HCT116 (cell line): ENCODE results near the gene B4GALNT3.

Experiments used
- EZH2 ChIP-seq: fragments of 200-600 bp; sonication (generic); IDR thresholded peaks from 2 replicates; pipeline ENCODE4 v1.6.1; 2017; ENCODE audit warnings: antibody characterized with exemption, mixed run types
- JUND ChIP-seq: IDR thresholded peaks from 2 replicates; pipeline ENCODE4 v1.6.1; 2012
- POLR2A ChIP-seq: IDR thresholded peaks from 2 replicates; pipeline ENCODE4 v1.7.0; 2011; ENCODE audit warnings: borderline replicate concordance; ENCODE audit not compliant: insufficient read depth, insufficient read length; ENCODE audit errors: extremely low read depth
- POLR2AphosphoS5 ChIP-seq: IDR thresholded peaks from 2 replicates; pipeline ENCODE4 v1.6.1; 2011; ENCODE audit warnings: mild to moderate bottlenecking, low read depth, low read length, moderate library complexity
- RAD21 ChIP-seq: IDR thresholded peaks from 2 replicates; pipeline ENCODE4 v1.6.1; 2012; ENCODE audit warnings: low read depth, mild to moderate bottlenecking
- SRF ChIP-seq: IDR thresholded peaks from 2 replicates; pipeline ENCODE4 v1.6.1; 2012; ENCODE audit warnings: low read depth
- TF ChIP-seq, protein P1 (sequence below), 3 experiments: fragments of 200-600 bp in 1 of 3; sonication (generic) in 1 of 3; IDR thresholded peaks in 2 of 3; conservative IDR thresholded peaks in 1 of 3; 2 replicates each; pipeline ENCODE4 v1.5.1; 2012 to 2017; ENCODE audit warnings: low read depth in 2 of 3, low read length in 2 of 3, antibody characterized with exemption in 1 of 3, borderline replicate concordance in 1 of 3, control low read depth in 1 of 3, mild to moderate bottlenecking in 1 of 3, mixed read lengths in 1 of 3, mixed run types in 1 of 3, moderate library complexity in 1 of 3; ENCODE audit not compliant: insufficient read depth in 1 of 3
- TF ChIP-seq, protein P2 (sequence below): IDR thresholded peaks from 2 replicates; pipeline ENCODE4 v1.6.1; 2011; ENCODE audit warnings: mild to moderate bottlenecking, low read length, moderate library complexity; ENCODE audit not compliant: insufficient replicate concordance; ENCODE audit errors: extremely low read depth
- TF ChIP-seq, protein P3 (sequence below): IDR thresholded peaks from 2 replicates; pipeline ENCODE4 v1.6.1; 2012
- TF ChIP-seq, protein P4 (sequence below): IDR thresholded peaks from 2 replicates; pipeline ENCODE4 v1.6.1; 2012

DNA sequence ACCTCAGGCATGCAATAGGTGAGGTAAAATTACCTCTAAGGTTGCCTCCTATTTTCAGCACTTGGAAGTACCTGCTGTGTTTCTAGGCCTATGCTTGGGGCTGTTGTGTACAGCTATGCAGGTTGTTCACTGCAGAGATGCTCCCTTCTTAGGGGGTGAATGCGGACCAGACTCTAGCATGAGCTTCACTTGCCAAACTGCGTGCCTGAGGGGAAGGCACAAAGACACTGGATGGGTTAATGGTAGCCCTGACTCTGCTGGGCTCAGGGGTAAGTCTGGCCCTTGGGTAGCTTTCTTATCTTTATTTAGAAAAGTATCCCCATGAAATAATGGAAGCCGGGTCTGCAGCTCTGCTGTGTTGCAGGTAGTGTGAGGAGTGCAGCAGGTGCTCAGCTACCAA, 35.7 kb downstream of the B4GALNT3 start:
- TF ChIP-seq, protein P1, sequence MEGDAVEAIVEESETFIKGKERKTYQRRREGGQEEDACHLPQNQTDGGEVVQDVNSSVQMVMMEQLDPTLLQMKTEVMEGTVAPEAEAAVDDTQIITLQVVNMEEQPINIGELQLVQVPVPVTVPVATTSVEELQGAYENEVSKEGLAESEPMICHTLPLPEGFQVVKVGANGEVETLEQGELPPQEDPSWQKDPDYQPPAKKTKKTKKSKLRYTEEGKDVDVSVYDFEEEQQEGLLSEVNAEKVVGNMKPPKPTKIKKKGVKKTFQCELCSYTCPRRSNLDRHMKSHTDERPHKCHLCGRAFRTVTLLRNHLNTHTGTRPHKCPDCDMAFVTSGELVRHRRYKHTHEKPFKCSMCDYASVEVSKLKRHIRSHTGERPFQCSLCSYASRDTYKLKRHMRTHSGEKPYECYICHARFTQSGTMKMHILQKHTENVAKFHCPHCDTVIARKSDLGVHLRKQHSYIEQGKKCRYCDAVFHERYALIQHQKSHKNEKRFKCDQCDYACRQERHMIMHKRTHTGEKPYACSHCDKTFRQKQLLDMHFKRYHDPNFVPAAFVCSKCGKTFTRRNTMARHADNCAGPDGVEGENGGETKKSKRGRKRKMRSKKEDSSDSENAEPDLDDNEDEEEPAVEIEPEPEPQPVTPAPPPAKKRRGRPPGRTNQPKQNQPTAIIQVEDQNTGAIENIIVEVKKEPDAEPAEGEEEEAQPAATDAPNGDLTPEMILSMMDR (IDR thresholded peaks at IDR 0.05 in 2 of 3, conservative IDR thresholded peaks at IDR 0.05 in 1 of 3; ENCODE audit: borderline replicate concordance in 1 of 3, insufficient read depth in 1 of 3, low read depth in 2 of 3, low read length in 2 of 3): no peak
- TF ChIP-seq, protein P2, sequence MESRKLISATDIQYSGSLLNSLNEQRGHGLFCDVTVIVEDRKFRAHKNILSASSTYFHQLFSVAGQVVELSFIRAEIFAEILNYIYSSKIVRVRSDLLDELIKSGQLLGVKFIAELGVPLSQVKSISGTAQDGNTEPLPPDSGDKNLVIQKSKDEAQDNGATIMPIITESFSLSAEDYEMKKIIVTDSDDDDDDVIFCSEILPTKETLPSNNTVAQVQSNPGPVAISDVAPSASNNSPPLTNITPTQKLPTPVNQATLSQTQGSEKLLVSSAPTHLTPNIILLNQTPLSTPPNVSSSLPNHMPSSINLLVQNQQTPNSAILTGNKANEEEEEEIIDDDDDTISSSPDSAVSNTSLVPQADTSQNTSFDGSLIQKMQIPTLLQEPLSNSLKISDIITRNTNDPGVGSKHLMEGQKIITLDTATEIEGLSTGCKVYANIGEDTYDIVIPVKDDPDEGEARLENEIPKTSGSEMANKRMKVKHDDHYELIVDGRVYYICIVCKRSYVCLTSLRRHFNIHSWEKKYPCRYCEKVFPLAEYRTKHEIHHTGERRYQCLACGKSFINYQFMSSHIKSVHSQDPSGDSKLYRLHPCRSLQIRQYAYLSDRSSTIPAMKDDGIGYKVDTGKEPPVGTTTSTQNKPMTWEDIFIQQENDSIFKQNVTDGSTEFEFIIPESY: no peak
- TF ChIP-seq POLR2A: no peak
- TF ChIP-seq EZH2: no peak
- no peak for TF ChIP-seq RAD21
- TF ChIP-seq, protein P3, sequence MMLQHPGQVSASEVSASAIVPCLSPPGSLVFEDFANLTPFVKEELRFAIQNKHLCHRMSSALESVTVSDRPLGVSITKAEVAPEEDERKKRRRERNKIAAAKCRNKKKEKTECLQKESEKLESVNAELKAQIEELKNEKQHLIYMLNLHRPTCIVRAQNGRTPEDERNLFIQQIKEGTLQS: no peak
- TF ChIP-seq SRF: no peak
- no peak for TF ChIP-seq JUND
- TF ChIP-seq, protein P4, sequence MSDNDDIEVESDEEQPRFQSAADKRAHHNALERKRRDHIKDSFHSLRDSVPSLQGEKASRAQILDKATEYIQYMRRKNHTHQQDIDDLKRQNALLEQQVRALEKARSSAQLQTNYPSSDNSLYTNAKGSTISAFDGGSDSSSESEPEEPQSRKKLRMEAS: no peak
- no peak for TF ChIP-seq POLR2AphosphoS5
